NCI-H146 (cell line): Measurements from ENCODE around the gene MKKS.
"Not testable (repeated sequence)": the region's sequence is repeated elsewhere in the genome, so short reads cannot be mapped to it uniquely, and the experiment has no call there.

Experiments used
- DNase-seq: peaks from one replicate; lab custom pipeline; 2025; lab: John Stamatoyannopoulos, UW

Gene MKKS

DNA sequence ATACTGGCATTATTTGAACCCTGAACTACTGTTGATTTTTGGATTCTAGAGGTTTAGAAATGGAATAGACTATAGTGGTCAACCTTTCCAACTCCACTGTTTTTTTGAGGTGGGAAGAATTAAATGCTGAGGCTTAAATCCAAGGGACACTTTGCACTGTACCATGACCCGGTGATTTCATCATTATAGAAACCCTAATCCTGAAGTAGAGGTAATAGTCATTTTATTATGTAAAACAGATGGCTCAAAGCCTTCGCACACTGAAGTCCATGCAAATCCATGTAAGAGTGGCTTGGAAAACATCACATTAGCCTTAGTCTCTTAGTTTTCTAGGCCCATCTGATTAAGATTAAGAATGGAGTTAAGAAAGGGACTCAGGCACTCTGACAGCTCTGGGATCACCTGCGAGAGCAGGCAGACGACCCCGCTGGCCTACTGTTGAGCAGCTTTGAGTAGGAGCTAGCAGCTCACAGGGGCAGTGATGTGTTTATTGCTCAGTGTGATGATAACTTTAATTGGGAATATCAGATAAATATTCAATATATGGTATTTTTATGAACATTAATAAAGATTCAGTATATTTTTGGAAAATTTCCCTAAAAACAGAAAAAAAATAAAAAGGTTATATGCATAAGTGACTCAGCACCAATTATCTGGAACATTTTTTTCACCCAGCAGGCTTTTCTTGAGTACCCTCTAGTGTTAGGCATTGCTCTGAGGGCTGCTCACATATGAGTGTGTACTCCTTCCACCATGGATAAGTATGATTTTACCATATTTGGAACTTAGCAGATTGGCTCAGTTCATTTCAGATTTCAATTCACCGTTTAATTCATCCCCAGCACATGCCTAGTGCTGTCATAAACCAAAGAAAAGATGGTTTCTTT, 14.5 kb upstream of the MKKS start:
- DNase-seq = peak; percentile 10

DNA sequence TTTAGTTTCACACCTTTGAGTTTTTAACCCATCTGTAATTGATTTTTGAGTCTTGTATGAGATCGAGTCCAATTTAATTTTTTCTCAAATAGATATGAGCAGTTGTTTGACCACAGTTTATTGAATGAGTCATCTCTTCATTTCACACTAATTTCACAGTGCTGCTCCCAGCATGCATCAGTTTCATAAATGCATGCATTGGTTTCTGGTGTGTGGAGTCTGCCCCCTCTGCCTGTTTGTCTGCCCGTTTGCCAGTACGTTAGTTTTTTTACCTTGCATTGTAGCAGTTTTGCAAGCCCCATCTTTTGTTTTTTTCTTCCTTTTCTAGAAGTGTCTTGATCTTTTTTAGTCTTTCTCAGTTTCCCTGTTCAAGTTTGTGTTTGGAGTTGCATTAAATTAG, 13.0 kb upstream of the MKKS start:
- DNase-seq = peak; percentile 72

DNA sequence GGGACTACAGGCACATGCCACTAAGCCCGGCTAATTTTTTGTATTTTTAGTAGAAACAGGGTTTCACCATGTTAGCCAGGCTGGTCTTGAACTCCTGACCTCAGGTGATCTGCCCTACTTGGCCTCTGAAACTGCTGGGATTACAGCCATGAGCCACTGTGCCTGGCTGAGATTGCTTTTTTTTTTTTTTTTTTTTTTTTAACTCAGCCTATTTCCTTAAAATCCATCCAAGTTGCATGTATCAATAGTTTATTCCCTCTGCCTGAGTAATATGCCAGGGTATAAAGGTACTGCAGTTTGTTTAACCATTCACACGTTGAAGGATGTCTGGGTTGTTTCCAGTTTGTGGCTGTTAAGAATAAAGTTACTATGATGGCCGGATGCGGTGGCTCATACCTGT, 11.7 kb upstream of the MKKS start:
- no peak for DNase-seq

DNA sequence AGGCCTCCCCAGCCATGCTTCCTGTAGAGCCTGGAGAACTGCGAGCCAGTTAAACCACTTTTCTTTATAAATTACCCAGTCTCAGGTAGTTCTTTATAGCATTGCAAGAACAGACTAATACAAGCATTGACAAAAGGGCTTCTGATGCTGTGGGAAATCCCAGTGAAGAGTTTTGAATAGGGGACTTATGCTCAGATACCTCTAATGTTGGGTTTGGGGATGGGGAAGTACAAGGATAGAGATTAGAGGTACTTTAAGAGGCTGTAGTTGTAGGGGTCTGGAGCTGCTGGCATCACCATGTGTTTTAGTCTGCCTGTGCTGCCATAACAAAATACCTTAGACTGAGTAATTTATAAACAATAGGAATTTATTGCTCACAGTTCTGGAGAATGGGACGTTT, 9.9 kb upstream of the MKKS start:
- no peak for DNase-seq

DNA sequence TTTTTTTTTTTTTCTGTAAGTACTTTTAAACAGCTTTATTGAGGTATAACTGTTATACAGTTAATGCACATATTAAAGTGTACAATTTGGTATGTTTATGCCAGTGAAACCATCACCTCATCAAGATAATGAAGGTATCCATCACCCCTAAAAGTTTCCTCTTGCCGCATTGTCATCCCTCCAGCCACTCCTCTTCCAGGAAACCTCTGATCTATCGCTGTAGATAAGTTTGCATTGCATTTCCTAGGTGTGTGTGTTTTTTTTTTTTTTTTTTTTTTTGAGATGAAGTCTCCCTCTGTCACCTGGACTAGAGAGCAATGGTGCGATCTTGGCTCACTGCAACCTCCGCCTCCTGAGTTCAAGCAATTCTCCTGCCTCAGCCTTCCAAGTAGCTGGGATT, 4.2 kb upstream of the MKKS start:
- no peak for DNase-seq

DNA sequence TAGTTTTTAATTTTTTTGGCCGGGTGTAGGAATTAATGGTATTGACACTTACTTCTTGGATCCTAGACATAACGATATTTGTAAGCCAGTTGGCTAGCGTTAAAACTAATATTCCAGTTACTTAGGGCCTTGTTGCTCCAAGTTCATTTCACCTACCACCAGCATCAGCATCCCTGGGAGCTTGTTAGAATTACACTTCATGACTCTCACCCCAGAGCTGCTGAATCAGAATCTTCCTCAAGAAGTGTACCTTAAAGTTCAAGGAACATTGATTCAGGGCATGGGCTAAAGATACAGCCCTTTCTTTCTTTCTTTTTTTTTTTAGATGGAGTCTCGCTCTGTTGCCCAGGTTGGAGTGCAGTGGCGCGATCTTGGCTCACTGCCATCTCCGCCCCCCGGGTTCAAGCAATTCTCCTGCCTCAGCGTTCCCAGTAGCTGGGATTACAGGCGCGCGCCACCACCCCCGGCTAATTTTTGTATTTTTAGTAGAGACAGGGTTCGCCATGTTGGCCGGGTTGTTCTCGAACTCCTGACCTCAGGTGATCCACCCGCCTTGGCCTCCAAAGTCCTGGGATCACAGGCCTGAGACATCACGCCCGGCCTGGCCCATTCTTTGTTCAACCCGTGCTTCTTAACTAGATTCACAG, 2.2 kb upstream of the MKKS start:
- DNase-seq = no peak

DNA sequence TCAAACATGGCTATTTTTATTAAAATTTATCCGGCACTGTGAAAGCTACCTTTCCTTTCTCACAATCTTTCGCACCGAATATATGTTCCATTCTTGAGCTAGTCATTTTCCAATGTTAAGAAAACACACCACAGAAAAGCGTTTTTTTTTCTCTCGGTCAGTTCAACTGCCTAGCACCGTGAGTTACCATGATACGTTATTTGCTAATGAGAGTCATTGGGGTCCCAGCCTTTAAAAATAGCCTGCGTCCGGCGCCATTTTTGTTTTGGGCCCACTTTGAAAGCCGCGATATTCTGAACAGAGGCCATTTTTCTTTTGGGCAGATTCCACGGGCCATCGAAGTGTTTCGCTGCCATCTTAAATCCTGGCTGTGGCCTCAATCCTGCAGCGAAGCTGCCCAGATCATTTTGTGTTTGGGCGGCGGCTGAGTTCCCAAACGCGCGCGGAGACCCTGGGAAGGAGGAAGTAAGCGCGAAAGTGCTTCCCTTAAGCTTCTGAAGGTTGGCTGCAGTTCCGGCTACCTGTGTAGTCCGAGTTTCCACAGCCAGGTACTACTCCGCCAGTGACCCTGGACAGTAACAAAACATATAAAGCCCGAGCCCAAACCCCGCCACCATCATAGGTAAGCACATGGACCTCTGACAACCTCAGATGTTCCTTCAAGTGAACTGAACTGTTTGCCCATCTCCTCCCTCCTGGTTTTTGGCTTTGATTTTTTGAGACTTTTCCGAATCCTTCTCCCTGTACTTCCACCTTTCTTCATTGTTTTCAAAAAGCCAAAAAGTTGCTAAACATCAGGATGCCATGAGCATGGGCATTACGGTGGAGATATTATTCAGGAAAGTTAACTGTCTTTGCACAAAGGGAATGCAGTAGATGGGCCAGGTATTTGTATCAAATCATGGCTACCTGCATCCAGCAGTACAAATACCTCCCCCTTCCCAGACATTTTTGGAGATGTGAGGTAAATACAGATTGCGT, 1.1 kb upstream of the MKKS start, which contains the start of gene SLX4IP:
Gene SLX4IP, plus strand, starts transcription at position 474 of the 981 bp plus-strand sequence. CDS start 22,900 bp downstream, outside the sequence.
- peak; percentile 99 for DNase-seq

DNA sequence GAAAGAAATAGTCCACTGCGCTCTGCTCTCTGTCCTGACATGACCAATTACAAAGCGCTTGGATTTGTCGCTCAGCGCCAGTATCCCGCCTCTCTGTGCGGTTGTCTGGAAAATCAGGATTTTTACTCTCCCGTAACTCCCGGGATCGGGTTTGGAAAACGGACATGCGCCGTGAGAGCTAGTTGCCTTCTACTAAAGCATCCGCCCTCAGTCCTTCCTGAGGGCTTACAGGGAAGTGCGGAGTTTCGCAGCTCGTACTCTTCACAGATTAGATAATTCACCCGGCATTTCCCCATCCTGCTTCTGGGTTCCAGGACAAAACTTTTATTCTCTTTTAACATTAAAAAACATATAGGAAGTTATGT, 427 bp upstream of the MKKS start:
- DNase-seq = peak; percentile 99

DNA sequence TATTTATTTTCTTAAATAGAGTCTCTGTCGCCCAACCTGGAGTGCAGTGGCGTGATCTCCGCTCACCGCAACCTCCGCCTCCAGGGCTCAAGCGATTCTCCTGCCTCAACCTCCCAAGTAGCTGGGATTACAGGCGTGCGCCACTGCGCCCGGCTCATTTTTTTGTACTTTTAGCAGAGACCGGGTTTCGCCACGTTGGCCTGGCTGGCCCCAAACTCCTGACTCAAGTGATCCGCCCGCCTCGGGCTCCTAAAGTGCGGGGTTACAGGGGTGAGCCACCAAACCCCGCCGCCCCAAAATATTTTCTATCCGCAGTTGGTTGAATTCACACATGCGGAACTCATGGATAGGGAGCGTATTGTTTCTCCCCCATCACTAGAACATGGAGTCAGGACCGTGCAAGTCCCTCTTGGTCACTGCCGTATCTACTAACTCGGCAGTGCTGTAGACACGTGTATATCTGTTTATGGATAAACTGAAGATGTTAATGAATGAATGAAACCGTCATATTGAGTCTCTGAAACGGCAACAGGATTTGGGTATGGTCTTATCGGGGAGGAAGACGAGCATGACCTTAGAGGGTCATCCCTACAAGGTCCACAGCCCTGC, 904 bp downstream of the MKKS start:
- peak; percentile 65 for DNase-seq

DNA sequence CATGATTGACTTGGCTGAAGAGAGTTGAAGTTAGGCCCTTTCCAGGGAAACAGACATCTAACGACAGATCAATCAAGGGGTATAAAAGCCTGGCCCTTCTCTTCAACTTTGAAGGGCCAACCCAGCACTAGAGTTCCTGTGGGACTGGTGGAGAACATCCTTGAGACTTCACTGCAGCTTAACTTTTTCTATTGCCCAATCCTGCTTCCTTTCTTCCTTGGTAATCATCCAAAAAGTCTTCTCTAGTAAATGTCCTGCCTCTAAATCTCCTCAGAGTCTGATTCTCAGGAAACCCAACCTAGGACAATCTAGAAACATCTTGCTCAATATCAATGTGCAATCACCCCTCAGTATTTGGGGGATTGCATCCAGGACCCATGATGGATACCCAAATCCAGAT, 1.9 kb downstream of the MKKS start:
- DNase-seq = no peak

DNA sequence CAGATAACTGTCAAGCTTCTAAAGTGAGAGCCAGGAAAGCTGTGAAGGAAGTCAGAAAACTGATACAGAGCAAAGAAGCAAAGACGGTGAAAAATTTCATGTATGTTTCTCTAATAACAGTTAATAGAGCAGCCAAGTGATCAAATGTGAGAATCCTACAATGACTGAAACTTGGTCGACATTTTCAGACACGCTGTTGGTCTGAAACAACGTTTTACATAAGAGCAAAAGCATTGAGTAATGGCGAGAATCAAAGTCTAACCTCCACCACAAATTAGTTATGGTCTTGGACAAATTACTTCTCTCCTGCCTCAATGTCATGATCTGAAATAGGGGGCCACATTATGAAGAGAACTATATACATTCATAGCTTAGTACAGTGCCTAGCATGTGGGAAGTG, 3.3 kb downstream of the MKKS start:
- DNase-seq = no peak

DNA sequence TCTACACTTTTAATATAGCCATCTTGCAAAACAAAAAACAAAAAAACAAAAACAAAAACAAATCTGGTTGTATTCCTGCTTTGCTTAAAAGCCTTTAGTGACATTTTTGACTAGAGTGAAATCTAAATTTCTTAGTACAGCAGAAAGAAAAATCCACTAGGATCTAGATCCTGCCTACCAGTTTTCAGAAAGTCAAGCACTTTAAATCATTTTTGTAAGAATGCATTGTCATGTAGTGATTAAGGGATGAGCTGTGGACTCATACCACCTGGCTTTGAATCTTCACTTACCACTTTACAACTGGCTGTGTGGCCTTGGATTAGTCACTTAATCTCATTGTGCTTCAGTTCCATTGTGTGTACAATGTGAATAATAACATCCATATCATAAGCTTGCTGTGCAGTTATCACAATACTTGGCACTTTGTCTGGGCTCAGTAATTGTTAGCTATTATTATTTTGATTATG, 4.0 kb downstream of the MKKS start:
- DNase-seq = no peak

DNA sequence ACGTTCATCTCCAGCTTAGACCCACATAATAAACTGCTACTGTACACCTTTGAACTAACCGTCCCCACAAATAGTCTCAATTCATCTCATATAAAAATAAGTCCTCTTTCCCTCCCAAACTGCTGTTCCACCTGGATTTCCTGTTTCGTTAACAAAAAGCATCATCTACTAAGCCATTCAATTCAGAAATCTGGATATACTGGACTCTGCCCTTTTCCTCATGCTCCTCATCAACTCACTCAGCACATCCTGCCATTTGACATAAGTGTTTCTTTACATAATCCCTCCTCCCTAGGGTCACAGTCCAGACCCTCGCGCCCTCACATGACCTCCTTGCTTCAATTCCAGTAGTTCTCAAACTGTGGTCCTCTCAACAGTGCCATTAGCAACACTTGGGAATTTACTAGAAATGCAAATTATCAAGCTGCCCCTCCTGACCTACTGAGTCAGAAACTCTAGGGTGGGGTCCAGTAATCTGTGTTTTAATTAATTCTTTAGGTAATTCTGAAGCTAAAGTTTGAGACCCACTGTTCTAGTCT, 4.5 kb downstream of the MKKS start:
- DNase-seq = no peak

DNA sequence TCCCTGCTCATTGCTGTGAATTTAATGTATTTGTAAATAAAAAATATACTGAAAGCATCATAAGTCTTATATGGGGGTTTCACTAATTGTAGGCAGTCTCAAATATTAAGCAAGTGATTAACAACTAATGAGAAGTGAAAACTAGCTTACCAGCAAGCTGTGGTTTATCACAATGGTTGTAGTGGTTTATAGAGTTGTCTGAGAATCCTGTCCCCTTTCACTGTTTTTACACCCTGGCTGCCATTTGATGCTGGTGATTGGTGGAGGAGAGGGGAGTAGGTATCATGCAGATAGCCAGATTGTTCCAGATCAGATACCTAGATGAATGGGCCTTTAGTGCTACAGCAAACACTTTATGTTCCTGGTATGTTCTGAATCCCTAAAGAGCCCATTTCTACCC, 6.0 kb downstream of the MKKS start:
- no peak for DNase-seq

DNA sequence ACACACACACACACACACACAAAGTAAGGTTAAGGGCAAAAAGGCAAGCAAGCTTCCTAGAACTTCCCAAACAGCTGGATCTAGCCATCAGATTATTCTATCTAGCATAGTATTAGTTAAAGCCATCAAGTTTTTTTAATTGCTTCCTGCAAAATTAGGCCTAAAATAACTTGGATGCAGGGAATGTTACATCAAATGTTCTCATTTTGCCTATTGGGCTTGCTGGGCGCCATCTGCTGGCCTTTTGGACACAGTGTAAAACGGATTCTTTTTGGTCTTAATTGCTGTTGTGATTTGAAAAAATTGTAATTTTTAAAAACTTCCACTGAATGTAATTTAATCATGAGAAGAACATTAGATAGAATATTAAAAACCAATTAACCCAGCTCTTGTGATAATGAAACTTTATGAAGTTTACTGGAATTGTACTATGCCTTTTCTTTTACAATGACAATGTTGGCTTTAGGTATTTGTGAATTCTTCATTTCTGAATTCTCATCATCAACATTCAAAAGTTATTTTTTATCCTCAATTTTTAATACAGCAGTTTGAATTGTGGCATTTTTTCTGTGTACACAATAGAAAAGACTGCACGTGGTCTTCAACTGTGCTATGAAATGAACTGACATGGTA, 6.8 kb downstream of the MKKS start:
- peak; percentile 54 for DNase-seq

DNA sequence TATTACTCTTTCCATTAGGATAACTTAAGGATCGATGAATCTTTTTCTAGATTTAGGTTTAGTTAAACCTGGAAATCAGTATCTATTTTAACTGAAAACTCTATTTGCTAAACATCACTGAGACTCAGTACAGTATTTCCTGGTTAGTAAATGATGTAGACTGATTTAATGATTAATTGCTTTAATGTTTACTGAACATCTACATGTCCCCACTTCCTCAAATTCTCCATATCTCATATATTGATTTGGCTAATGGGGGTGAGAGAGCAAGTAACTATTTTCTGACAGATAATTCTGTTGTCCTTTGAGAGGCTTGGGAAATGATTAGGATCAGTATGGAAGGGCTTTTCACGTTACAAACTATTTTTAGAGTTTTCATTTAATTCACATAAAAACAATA, 10.3 kb downstream of the MKKS start:
- no peak for DNase-seq

DNA sequence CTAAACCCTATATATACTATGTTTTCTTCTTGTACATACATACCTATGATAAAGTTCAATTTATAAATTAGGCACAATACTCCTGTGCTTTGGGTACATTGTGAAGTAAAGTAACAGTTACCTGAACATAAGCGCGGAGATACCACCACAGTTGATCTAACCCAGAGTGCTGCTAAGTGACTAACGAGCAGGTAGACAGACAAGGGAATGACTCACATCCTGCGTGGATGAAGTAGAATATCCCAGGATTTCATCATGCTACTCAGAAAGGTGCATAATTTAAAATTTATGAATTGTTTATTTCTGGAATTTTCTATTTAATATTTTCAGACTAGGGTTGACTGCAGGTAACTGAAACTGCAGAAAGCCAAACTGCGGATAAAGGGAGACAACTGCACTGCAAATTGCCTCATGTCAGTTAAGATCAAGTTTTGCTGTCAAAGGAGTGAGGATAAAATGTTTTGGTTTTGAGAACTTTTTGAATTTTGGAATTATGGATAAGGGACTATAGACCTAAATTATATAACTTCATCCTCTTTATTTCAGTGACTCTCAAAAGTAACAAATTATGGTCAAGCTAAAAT, 14.4 kb downstream of the MKKS start:
- no peak for DNase-seq

DNA sequence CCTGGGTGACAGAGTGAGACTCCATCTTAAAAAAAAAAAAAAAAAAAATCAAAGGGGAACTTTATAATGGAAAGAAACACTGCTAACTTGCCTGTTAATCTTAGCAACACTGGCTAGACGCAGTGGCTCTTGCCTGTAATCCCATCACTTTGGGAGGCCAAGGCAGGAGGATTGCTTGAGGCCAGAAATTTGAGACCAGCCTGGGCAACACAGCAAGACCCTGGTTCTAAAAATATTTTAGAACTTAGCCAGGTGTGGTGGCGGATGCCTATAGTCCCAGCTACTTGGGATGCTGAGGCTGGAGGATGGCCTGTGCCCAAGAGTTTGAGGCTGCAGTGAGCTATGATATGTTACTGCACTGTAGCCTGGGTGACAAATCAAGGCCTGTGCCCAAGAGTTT, 16.8 kb downstream of the MKKS start:
- DNase-seq = not testable (repeated sequence)

DNA sequence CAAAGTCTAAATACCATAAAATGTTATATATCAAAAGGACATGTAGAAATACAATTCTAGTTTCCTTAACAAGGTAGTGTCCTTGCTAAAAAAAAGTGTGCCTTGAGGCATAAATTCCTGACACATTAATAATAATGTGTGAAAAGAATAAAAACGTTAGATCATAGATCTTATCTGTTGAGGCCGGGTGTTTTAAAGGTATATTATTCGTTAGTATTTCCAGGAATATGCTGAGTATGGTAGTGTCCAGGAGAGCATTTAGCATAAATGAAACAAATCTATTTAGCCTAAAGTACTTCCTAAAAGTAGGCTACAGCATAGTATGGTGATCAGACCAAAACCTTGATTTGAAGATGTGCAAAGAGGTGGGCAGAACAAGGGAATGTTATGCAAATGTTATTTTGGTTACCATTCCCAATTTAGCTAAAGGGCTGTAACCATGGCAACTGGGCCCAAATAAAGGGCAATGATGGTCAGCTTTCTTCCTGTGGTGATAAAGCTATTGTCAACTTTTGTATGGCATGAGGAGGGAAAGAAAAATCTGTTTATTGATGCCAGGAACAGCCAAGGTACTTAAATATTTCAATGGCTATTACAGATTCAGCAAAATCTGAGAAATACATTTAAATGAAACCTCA, 18.9 kb downstream of the MKKS start:
- peak; percentile 54 for DNase-seq
